DND-41 (cell line): ENCODE results near the gene TMEM234.

Experiments
- ATAC-seq: fragments of 200-7000 bp; cut with Tn5 transposase; 3 replicates; pipeline ENCODE4 v1.9.1; 2021; ENCODE audit warnings: low read depth; ENCODE audit not compliant: insufficient read depth
- DNase-seq: peaks from one replicate; pipeline ENCODE4 v3.0.0-alpha.2; 2020
- H2AFZ ChIP-seq: 2 replicates; pipeline ENCODE4 v1.6.0; 2012; ENCODE audit warnings: low read depth, low read length
- H3K27ac ChIP-seq: 2 replicates; pipeline ENCODE4 v1.5.1; 2012; ENCODE audit warnings: low read length, inconsistent platforms
- H3K27me3 ChIP-seq: fragments of 200-600 bp; sonication (generic); 2 replicates; pipeline ENCODE4 v1.6.0; 2012; ENCODE audit warnings: low read length, mild to moderate bottlenecking, inconsistent platforms; ENCODE audit not compliant: insufficient read depth, poor library complexity
- H3K36me3 ChIP-seq: 2 replicates; pipeline ENCODE4 v1.5.1; 2012; ENCODE audit warnings: low read length, inconsistent platforms; ENCODE audit not compliant: insufficient read depth
- H3K4me1 ChIP-seq: 2 replicates; pipeline ENCODE4 v1.5.1; 2012; ENCODE audit warnings: mild to moderate bottlenecking, low read length; ENCODE audit not compliant: insufficient read depth
- H3K4me2 ChIP-seq: 2 replicates; pipeline ENCODE4 v1.6.0; 2012; ENCODE audit warnings: mild to moderate bottlenecking, moderate library complexity, low read length, inconsistent platforms; ENCODE audit not compliant: insufficient read depth
- H3K4me3 ChIP-seq, 2 experiments: fragments of 200-600 bp in 1 of 2; shearing (Covaris generic) in 1 of 2; 2 replicates each; pipeline ENCODE4 v1.5.1; 2012 to 2016; ENCODE audit warnings: inconsistent platforms in 2 of 2, low read length in 2 of 2, mild to moderate bottlenecking in 2 of 2, low read depth in 1 of 2, moderate library complexity in 1 of 2
- H3K79me2 ChIP-seq: 2 replicates; pipeline ENCODE4 v1.6.0; 2012; ENCODE audit warnings: low read length, inconsistent platforms; ENCODE audit not compliant: insufficient read depth
- H3K9ac ChIP-seq: 2 replicates; pipeline ENCODE4 v1.6.0; 2012; ENCODE audit warnings: low read depth, mild to moderate bottlenecking, inconsistent platforms, low read length, moderate library complexity
- H3K9me3 ChIP-seq: 2 replicates; pipeline ENCODE4 v1.5.1; 2012; ENCODE audit warnings: low read length, moderate library complexity, mild to moderate bottlenecking, inconsistent platforms; ENCODE audit not compliant: insufficient read depth, severe bottlenecking
- H4K20me1 ChIP-seq: 2 replicates; pipeline ENCODE4 v1.6.0; 2012; ENCODE audit warnings: low read length; ENCODE audit not compliant: insufficient read depth
- CTCF ChIP-seq: IDR thresholded peaks from 2 replicates; pipeline ENCODE4 v1.5.1; 2012; ENCODE audit warnings: borderline replicate concordance, low read length, moderate library complexity, mild to moderate bottlenecking; ENCODE audit not compliant: poor library complexity, severe bottlenecking; ENCODE audit errors: extremely low read depth
- EZH2 ChIP-seq: IDR thresholded peaks from 3 replicates; pipeline ENCODE4 v1.6.1; 2012; ENCODE audit warnings: borderline replicate concordance, low read depth, mild to moderate bottlenecking, moderate library complexity, low read length, inconsistent platforms; ENCODE audit not compliant: severe bottlenecking

Gene TMEM234

GRCh38 chr1:32205401-32206370 lies 16.5 kb downstream of the TMEM234 start, which contains the start of gene IQCC:
Gene IQCC (plus strand): TSS chr1:32205671. CDS start chr1:32205682, 11 bp downstream.
- Histone ChIP-seq H3K79me2 (peaks cover 26% of the 10 kb centered on the region), H2AFZ (peak within 1 kb of the TSS; percentile 99), H3K27ac (peak within 1 kb of the TSS; percentile 92), H3K4me1 (peaks cover 45% of the 10 kb centered on the region), H3K9me3 (no peaks in the 10 kb centered on the region), H3K9ac (peak within 1 kb of the TSS; percentile 88), H3K4me2 (peak within 1 kb of the TSS; percentile 99), H3K27me3 (no peaks in the 10 kb centered on the region), H3K36me3 (peaks cover 21% of the 10 kb centered on the region), H3K4me3 (peak within 1 kb of the TSS; percentile 53 to 98), H4K20me1 (no peaks in the 10 kb centered on the region)
- no peak for TF ChIP-seq EZH2
- TF ChIP-seq CTCF: no peak
- peak; percentile 69 for ATAC-seq
- DNase-seq: peak; percentile 83

GRCh38 chr1:32204943-32205361 lies 17.2 kb downstream of the TMEM234 start:
- H3K4me3 ChIP-seq: peak overlapping the region; percentile 53 to 98; a peak in 3 of 4 replicates
- peak overlapping the region; percentile 88 for H3K9ac ChIP-seq
- no peaks in the 10 kb centered on the region for H3K9me3 ChIP-seq
- ATAC-seq (no peak), DNase-seq (no peak)
- peak overlapping the region; percentile 99 for H3K4me2 ChIP-seq
- TF ChIP-seq CTCF (no peak), EZH2 (no peak)
- H3K79me2 ChIP-seq: peaks cover 26% of the 10 kb centered on the region
- H3K27me3 ChIP-seq: no peaks in the 10 kb centered on the region
- H2AFZ ChIP-seq: peak overlapping the region; percentile 99
- H3K27ac ChIP-seq: peak overlapping the region; percentile 92
- peaks cover 21% of the 10 kb centered on the region for H3K36me3 ChIP-seq
- H3K4me1 ChIP-seq: peaks cover 52% of the 10 kb centered on the region
- H4K20me1 ChIP-seq: no peaks in the 10 kb centered on the region

DNA sequence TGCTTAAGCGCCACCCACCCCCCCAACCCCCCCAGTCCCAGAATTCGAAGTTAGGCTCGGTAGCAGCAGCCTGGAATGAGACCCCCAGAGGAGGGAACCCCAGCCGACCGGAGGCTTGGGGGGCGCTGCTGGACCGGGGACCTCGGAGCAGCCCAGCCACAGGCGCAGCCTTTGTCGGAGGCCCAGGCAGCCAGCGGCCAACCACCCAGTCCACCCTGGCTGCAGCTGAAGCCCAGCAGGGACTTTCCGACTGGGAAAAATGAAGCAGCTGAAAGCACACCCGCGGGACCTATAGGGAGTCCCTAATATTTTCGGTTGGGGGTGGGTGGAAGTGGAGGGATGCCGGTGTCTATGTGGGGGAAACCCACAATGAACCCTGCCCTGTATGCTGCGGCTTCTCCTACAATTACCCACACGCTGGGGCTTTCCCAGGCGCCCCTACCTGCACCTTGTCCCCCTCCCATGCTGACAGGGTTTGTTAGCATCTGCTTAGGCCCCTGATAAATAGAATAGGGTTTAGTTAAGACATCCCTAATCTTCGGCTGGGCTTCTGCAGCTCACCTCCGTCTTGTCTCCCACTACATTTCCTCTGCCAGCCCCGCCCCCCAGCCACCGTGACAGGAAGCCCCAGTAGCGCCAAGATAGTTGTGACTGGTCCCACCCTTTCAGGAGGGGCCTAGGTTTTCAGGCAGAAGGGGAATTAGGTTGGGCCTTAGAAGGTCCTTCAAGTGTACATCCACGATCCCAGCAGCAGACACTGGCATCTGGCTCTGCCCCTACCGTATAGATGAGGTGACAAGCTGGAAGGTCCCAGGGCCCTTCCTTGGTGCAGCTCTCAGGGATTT lies 20.9 kb downstream of the TMEM234 start:
- Histone ChIP-seq H3K9me3 (no peaks in the 10 kb centered on the region), H3K4me1 (peaks cover 58% of the 10 kb centered on the region), H3K79me2 (peaks cover 19% of the 10 kb centered on the region), H2AFZ (peak overlapping the region; percentile 88), H3K4me3 (peak overlapping the region; percentile 40 to 68), H4K20me1 (peaks cover 15% of the 10 kb centered on the region; the same call in 1 of the 2 replicates), H3K9ac (peak overlapping the region; percentile 60), H3K27ac (peak overlapping the region; percentile 77), H3K27me3 (no peaks in the 10 kb centered on the region), H3K4me2 (peak overlapping the region; percentile 97), H3K36me3 (peaks cover 30% of the 10 kb centered on the region)
- DNase-seq (peak; percentile 91), ATAC-seq (peak; percentile 73)
- TF ChIP-seq EZH2: no peak
- TF ChIP-seq CTCF: peak; percentile 33
